CD14-positive monocyte (primary cell): Measurements from ENCODE around the gene PDE9A. TPM values are rescaled to one million over a fixed set of nuclear protein-coding genes. Genes with fewer than 3 reads are reported as not detected.

ENCODE experiments used
- DNase-seq, 3 donors: peaks; one replicate each; pipeline ENCODE4 v3.0.0-alpha.2; 2011 to 2022
- H2AFZ ChIP-seq: 2 replicates; pipeline ENCODE4 v1.6.0; 2012; ENCODE audit warnings: mild to moderate bottlenecking, low read depth, low read length, inconsistent platforms; ENCODE audit not compliant: insufficient read depth, poor library complexity, severe bottlenecking
- H3K27ac ChIP-seq, 2 donors: 1 replicate in 1 of 2; 2 replicates in 1 of 2; pipeline ENCODE4 v1.5.1; 2012 to 2013; ENCODE audit warnings: low read length in 2 of 2, control low read depth in 1 of 2, inconsistent platforms in 1 of 2, low read depth in 1 of 2, mild to moderate bottlenecking in 1 of 2
- H3K27me3 ChIP-seq, 2 donors: one replicate each; pipeline versions ENCODE4 v1.6.0 to v1.6.1; 2011 to 2013; ENCODE audit warnings: low read length in 2 of 2; ENCODE audit not compliant: control insufficient read depth in 2 of 2, insufficient read depth in 2 of 2
- H3K36me3 ChIP-seq, 2 donors: replicated peaks in 1 of 2; 1 replicate in 1 of 2; 2 replicates in 1 of 2; pipeline versions ENCODE4 v1.5.1 to v1.6.1; 2012 to 2013; ENCODE audit warnings: low read length in 2 of 2, control low read depth in 1 of 2, inconsistent platforms in 1 of 2, mild to moderate bottlenecking in 1 of 2; ENCODE audit not compliant: insufficient read depth in 2 of 2, control insufficient read depth in 1 of 2
- H3K4me1 ChIP-seq, 2 donors: 1 replicate in 1 of 2; 2 replicates in 1 of 2; pipeline versions ENCODE4 v1.5.1 to v1.6.1; 2012 to 2013; ENCODE audit warnings: low read length in 2 of 2, control low read depth in 1 of 2, inconsistent platforms in 1 of 2, mild to moderate bottlenecking in 1 of 2, moderate library complexity in 1 of 2; ENCODE audit not compliant: insufficient read depth in 2 of 2, control insufficient read depth in 1 of 2
- H3K4me2 ChIP-seq: replicated peaks from 2 replicates; pipeline ENCODE3; 2012; ENCODE audit warnings: low read length, moderate library complexity, mild to moderate bottlenecking; ENCODE audit not compliant: poor library complexity, severe bottlenecking; ENCODE audit errors: extremely low read depth
- H3K4me3 ChIP-seq, 3 experiments: fragments of 200-600 bp in 1 of 3; sonication (generic) in 1 of 3; replicated peaks in 1 of 3; 1 replicate in 2 of 3; 2 replicates in 1 of 3; pipeline ENCODE4 v1.5.1; 2011 to 2013; ENCODE audit warnings: low read length in 3 of 3, mild to moderate bottlenecking in 3 of 3, control low read depth in 2 of 3, low read depth in 2 of 3, inconsistent platforms in 1 of 3, moderate library complexity in 1 of 3
- H3K79me2 ChIP-seq: 2 replicates; pipeline ENCODE4 v1.6.0; 2012; ENCODE audit warnings: mild to moderate bottlenecking, control low read depth, inconsistent platforms, low read length, moderate library complexity; ENCODE audit not compliant: insufficient read depth
- H3K9ac ChIP-seq: 2 replicates; pipeline ENCODE4 v1.6.0; 2017; ENCODE audit warnings: low read length, mild to moderate bottlenecking; ENCODE audit not compliant: insufficient read depth, poor library complexity, severe bottlenecking
- H3K9me3 ChIP-seq, 2 donors: replicated peaks in 1 of 2; 1 replicate in 1 of 2; 2 replicates in 1 of 2; pipeline versions ENCODE4 v1.5.1 to v1.6.1; 2012 to 2013; ENCODE audit warnings: low read length in 2 of 2, control low read depth in 1 of 2; ENCODE audit not compliant: control insufficient read depth in 1 of 2, insufficient read depth in 1 of 2
- H4K20me1 ChIP-seq: 2 replicates; pipeline ENCODE4 v1.6.0; 2012; ENCODE audit warnings: mild to moderate bottlenecking, low read length, control low read depth, moderate library complexity; ENCODE audit not compliant: insufficient read depth
- H3K27ac Mint-ChIP-seq, 7 donors: one replicate each; pipeline ENCODE4 v1.8.0; 2020; ENCODE audit warnings: mild to moderate bottlenecking in 7 of 7, mixed read lengths in 7 of 7, moderate library complexity in 6 of 7, inconsistent platforms in 2 of 7
- H3K27me3 Mint-ChIP-seq, 3 donors: one replicate each; pipeline ENCODE4 v1.8.0; 2021 to 2022; ENCODE audit warnings: low read depth in 3 of 3, mild to moderate bottlenecking in 3 of 3, mixed read lengths in 3 of 3, moderate library complexity in 3 of 3, inconsistent platforms in 1 of 3
- H3K36me3 Mint-ChIP-seq, 2 donors: one replicate each; pipeline ENCODE4 v1.8.0; 2020; ENCODE audit warnings: mixed read lengths in 2 of 2, inconsistent platforms in 1 of 2, mild to moderate bottlenecking in 1 of 2
- H3K4me1 Mint-ChIP-seq: one replicate; pipeline ENCODE4 v1.8.0; 2020; ENCODE audit warnings: mild to moderate bottlenecking, mixed read lengths
- H3K4me3 Mint-ChIP-seq, 2 donors: one replicate each; pipeline ENCODE4 v1.8.0; 2020; ENCODE audit warnings: mild to moderate bottlenecking in 2 of 2, mixed read lengths in 2 of 2, moderate library complexity in 1 of 2
- H3K9me3 Mint-ChIP-seq, 7 donors: one replicate each; pipeline ENCODE4 v1.8.0; 2020 to 2022; ENCODE audit warnings: mixed read lengths in 7 of 7, mild to moderate bottlenecking in 6 of 7, moderate library complexity in 6 of 7, inconsistent platforms in 2 of 7
- WGBS: methylation state at CpG from one replicate; pipeline ENCODE4 v1.1.5; 2013; ENCODE audit warnings: missing lambda C conversion rate; ENCODE audit not compliant: insufficient coverage; 5-methylcytosine and 5-hydroxymethylcytosine counted together
- intact Hi-C, 2 donors: fragments of 100-400 bp; cut with micrococcal nuclease; formaldehyde crosslinking; loops; one replicate each; pipeline versions ENCODE4 v1.15.0 to v1.15.1; 2023
- polyA plus RNA-seq, 3 donors: library from polyadenylated mRNA; depleted of rRNA in 1 of 3; unstranded in 2 of 3; stranded (reverse) in 1 of 3; fragments of 300-500 nt in 2 of 3; fragments of >200 nt in 1 of 3; fragmentation: Illumina TruSeq in 2 of 3; gene quantifications; 1 replicate in 2 of 3; 2 replicates in 1 of 3; pipeline ENCODE4 v1.2.3, GENCODE V29; 2012 to 2021
- TF ChIP-seq, protein P1 (sequence below): fragments of 200-600 bp; IDR thresholded peaks from one replicate; pipeline ENCODE4 v1.8.0; 2022; ENCODE audit warnings: antibody characterized with exemption, mild to moderate bottlenecking

Gene PDE9A
- polyA plus RNA-seq, 3 donors: 0.05 to 0.52 TPM; not detected in 1

GRCh38 chr21:42732033-42732410 is 78.6 kb downstream of the PDE9A start:
- Histone ChIP-seq H3K36me3 (no peaks in the 10 kb centered on the region), H3K4me2 (no peak overlapping the region), H3K27ac (no peak overlapping the region), H3K4me1 (peaks cover 34 to 41% of the 10 kb centered on the region in 2 donors), H2AFZ (no peak overlapping the region), H3K79me2 (no peaks in the 10 kb centered on the region), H3K4me3 (no peak overlapping the region), H4K20me1 (no peaks in the 10 kb centered on the region), H3K9ac (no peak overlapping the region), H3K27me3 (no peaks in the 10 kb centered on the region), H3K9me3 (no peaks in the 10 kb centered on the region)
- WGBS: 93% methylated on average over 7 of the region's 12 CpGs
- Mint-ChIP-seq H3K27me3 (peaks cover 0 to 3% (median 0%) of the 10 kb centered on the region in 3 donors), H3K9me3 (peaks cover 0 to 8% (median 0%) of the 10 kb centered on the region in 7 donors), H3K27ac (no peak overlapping the region), H3K36me3 (peaks cover 0 to 3% of the 10 kb centered on the region in 2 donors), H3K4me3 (no peak overlapping the region), H3K4me1 (peaks cover 41% of the 10 kb centered on the region)
- intact Hi-C loops: no loop called here
- DNase-seq: no peak
- TF ChIP-seq, protein P1, sequence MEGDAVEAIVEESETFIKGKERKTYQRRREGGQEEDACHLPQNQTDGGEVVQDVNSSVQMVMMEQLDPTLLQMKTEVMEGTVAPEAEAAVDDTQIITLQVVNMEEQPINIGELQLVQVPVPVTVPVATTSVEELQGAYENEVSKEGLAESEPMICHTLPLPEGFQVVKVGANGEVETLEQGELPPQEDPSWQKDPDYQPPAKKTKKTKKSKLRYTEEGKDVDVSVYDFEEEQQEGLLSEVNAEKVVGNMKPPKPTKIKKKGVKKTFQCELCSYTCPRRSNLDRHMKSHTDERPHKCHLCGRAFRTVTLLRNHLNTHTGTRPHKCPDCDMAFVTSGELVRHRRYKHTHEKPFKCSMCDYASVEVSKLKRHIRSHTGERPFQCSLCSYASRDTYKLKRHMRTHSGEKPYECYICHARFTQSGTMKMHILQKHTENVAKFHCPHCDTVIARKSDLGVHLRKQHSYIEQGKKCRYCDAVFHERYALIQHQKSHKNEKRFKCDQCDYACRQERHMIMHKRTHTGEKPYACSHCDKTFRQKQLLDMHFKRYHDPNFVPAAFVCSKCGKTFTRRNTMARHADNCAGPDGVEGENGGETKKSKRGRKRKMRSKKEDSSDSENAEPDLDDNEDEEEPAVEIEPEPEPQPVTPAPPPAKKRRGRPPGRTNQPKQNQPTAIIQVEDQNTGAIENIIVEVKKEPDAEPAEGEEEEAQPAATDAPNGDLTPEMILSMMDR: no peak

- H3K9me3 Mint-ChIP-seq: peaks cover 0 to 8% (median 0%) of the 10 kb centered on the region in 7 donors
- Histone ChIP-seq H4K20me1 (no peaks in the 10 kb centered on the region), H3K79me2 (no peaks in the 10 kb centered on the region), H3K4me3 (no peak overlapping the region), H3K36me3 (no peaks in the 10 kb centered on the region), H3K27ac (peak overlapping the region in 1 of 2 donors; percentile 96), H3K4me2 (no peak overlapping the region), H3K27me3 (no peaks in the 10 kb centered on the region), H3K9me3 (no peaks in the 10 kb centered on the region), H3K4me1 (peaks cover 45 to 52% of the 10 kb centered on the region in 2 donors), H2AFZ (no peak overlapping the region), H3K9ac (no peak overlapping the region)
- no peak for DNase-seq
- 75% methylated on average over 1 of the region's 7 CpGs for WGBS
- TF ChIP-seq, protein P1: no peak
- H3K36me3 Mint-ChIP-seq: peaks cover 0 to 3% of the 10 kb centered on the region in 2 donors
- intact Hi-C loops: no loop called here
- no peak overlapping the region for H3K4me3 Mint-ChIP-seq
- H3K27me3 Mint-ChIP-seq: peaks cover 0 to 4% (median 3%) of the 10 kb centered on the region in 3 donors
- peak overlapping the region in 4 of 7 donors; percentile 47 to 88 (median 81) for H3K27ac Mint-ChIP-seq
- H3K4me1 Mint-ChIP-seq: peaks cover 52% of the 10 kb centered on the region
These were observed 79.7 kb downstream of the PDE9A start for GRCh38 chr21:42733037-42733627.
